Measurements from ENCODE around the gene LHFPL3. TPM values are rescaled to one million over a fixed set of nuclear protein-coding genes. Genes with fewer than 3 reads are reported as not detected.

The LHFPL3 gene
- total and polyA plus RNA-seq, 2 experiments from 2014 or later = 0.24 TPM; not detected in 1

- Histone ChIP-seq H3K36me3 (ENCODE audit: insufficient read depth) (no peaks in the 10 kb centered on the region), H3K4me1 (ENCODE audit: insufficient read depth) (no peaks in the 10 kb centered on the region), H3F3A (replicated peaks; ENCODE audit: low read depth) (no peaks in the 10 kb centered on the region), H3K4me2 (no peak overlapping the region), H3K27me3 (ENCODE audit: insufficient read depth) (no peaks in the 10 kb centered on the region), H2AFZ (no peak overlapping the region), H3K27ac (ENCODE audit: low read depth) (no peak overlapping the region), H3K79me2 (replicated peaks; ENCODE audit: insufficient read depth) (no peaks in the 10 kb centered on the region), H3K4me3 (no peak overlapping the region), H3K9me2 (ENCODE audit: insufficient read depth) (no peaks in the 10 kb centered on the region), H4K20me1 (replicated peaks; ENCODE audit: insufficient read depth) (no peaks in the 10 kb centered on the region)
- Mint-ChIP-seq H3K27me3 (ENCODE audit: insufficient read depth, low read depth, poor library complexity) (no peaks in the 10 kb centered on the region), H3K9me3 (no peaks in the 10 kb centered on the region), H3K27ac (no peak overlapping the region), H3K36me3 (ENCODE audit: low read depth) (no peaks in the 10 kb centered on the region), H3K4me3 (no peak overlapping the region), H3K4me1 (no peaks in the 10 kb centered on the region)
- TF ChIP-seq ZNF114 (CRISPR knock-in tag; IDR thresholded peaks at IDR 0.05) = no peak
- TF ChIP-seq NANOG (IDR thresholded peaks at IDR 0.05; ENCODE audit: borderline replicate concordance) = no peak
- TF ChIP-seq POLR2AphosphoS5 (IDR thresholded peaks at IDR 0.05; ENCODE audit: low read depth) = no peak
- no peak for TF ChIP-seq ZNF462 (CRISPR knock-in tag; IDR thresholded peaks at IDR 0.05)
- no peak for TF ChIP-seq ZNF331 (CRISPR knock-in tag; IDR thresholded peaks at IDR 0.05; ENCODE audit: low read depth)
- no peak for TF ChIP-seq REST (IDR thresholded peaks at IDR 0.05; ENCODE audit: unreplicated experiment)
- TF ChIP-seq STAT1 (IDR thresholded peaks at IDR 0.05; ENCODE audit: unreplicated experiment) = no peak
- no peak for TF ChIP-seq JUNB (IDR thresholded peaks at IDR 0.05; ENCODE audit: unreplicated experiment)
- TF ChIP-seq EZH2 (IDR thresholded peaks at IDR 0.05; ENCODE audit: low read depth, unreplicated experiment) = no peak
- TF ChIP-seq ETS1 (IDR thresholded peaks at IDR 0.05) = no peak
- no peak for TF ChIP-seq EZH2phosphoT487 (IDR thresholded peaks at IDR 0.05; ENCODE audit: unreplicated experiment)
- no peak for TF ChIP-seq CTCF (conservative IDR thresholded peaks at IDR 0.05; ENCODE audit: low read depth in 2 of 2)
- TF ChIP-seq CREB1 (CRISPR knock-in tag; IDR thresholded peaks at IDR 0.05; ENCODE audit: low read depth) = no peak
- DNase-seq (ENCODE audit: low spot score) (no peak), ATAC-seq (no peak)
These were observed 312.1 kb downstream of the LHFPL3 start for GRCh38 chr7:104640506-104640905.
